Epithelial cell of proximal tubule (primary cell): ENCODE data around the gene ARHGEF3. TPM values are rescaled to one million over a fixed set of nuclear protein-coding genes. Genes with fewer than 3 reads are reported as not detected.

Experiments
- DNase-seq: peaks from one replicate; pipeline ENCODE4 v3.0.0-alpha.2; 2011; ENCODE audit warnings: low read depth
- H3K4me3 ChIP-seq: 2 replicates; pipeline ENCODE4 v1.5.1; 2011; ENCODE audit warnings: low read depth, mild to moderate bottlenecking, low read length
- CTCF ChIP-seq: conservative IDR thresholded peaks from 2 replicates; pipeline ENCODE4 v1.5.1; 2012; ENCODE audit warnings: low read depth, mild to moderate bottlenecking, low read length
- total RNA-seq: library from RNA; depleted of rRNA; stranded (reverse); fragments of >200 nt; gene quantifications from 2 replicates; pipeline ENCODE4 v1.2.3, GENCODE V29; 2015

ARHGEF3 gene
- total RNA-seq, 1 donor from 2014 or later, result 6.5 TPM

- TF ChIP-seq CTCF, result no peak
- DNase-seq, result no peak
- no peak overlapping the region for H3K4me3 ChIP-seq
Measured at GRCh38 chr3:56782215-56782614, 19.5 kb downstream of the ARHGEF3 start.

- no peak for DNase-seq
Measured at GRCh38 chr3:56781762-56782161, 20.0 kb downstream of the ARHGEF3 start.

GRCh38 chr3:56780936-56781335 is 20.8 kb downstream of the ARHGEF3 start:
- no peak overlapping the region for H3K4me3 ChIP-seq
- TF ChIP-seq CTCF, result no peak
- no peak for DNase-seq

More at GRCh38 chr3:56781762-56782161, 20.0 kb downstream of the ARHGEF3 start:
- TF ChIP-seq CTCF, result no peak
- H3K4me3 ChIP-seq, result no peak overlapping the region

- H3K4me3 ChIP-seq, result no peak overlapping the region
- no peak for DNase-seq
- no peak for TF ChIP-seq CTCF
Measured at GRCh38 chr3:56778893-56779292, 22.9 kb downstream of the ARHGEF3 start.

GRCh38 chr3:56776556-56776950 is 25.2 kb downstream of the ARHGEF3 start:
- no peak for TF ChIP-seq CTCF
- no peak for DNase-seq
- H3K4me3 ChIP-seq, result no peak overlapping the region

GRCh38 chr3:56775838-56776555 is 25.8 kb downstream of the ARHGEF3 start:
- H3K4me3 ChIP-seq, result no peak overlapping the region
- DNase-seq, result no peak
- no peak for TF ChIP-seq CTCF

GRCh38 chr3:56775445-56775837 is 26.3 kb downstream of the ARHGEF3 start:
- no peak for TF ChIP-seq CTCF
- DNase-seq, result no peak
- no peak overlapping the region for H3K4me3 ChIP-seq
